ENCODE results near the gene MBD1.

Gene MBD1

DNA sequence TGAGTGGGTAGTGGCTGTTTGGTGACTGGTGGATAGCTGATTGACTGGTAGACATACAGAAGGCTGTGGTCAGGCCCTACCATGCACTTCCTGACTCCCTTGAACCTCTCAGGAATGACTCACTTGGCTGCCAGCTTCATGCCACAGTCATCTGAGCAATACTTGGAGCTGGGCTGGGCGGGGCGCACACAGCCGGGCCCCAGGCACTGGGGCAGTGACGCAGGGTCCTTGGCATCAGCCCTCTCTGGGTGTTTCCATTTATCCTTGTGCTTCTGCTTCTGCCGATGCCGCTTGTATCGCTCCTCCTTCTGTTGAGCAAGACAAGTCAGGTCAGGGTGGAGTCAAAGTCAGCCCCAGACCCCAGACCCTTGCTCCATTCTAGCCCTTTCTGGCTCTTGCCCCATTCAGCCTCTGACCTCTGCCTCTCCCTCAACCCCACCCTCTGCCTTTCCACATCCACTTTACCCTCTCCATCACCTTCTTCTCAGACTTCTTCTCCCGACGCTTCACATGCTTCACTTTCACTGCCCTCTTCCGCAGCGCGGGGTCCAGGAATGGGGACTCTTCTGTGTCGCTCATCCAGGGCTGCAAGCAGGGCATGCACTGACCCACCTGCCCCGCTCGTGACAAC, 3.0 kb upstream of the MBD1 start:
- TF ChIP-seq, protein P1, sequence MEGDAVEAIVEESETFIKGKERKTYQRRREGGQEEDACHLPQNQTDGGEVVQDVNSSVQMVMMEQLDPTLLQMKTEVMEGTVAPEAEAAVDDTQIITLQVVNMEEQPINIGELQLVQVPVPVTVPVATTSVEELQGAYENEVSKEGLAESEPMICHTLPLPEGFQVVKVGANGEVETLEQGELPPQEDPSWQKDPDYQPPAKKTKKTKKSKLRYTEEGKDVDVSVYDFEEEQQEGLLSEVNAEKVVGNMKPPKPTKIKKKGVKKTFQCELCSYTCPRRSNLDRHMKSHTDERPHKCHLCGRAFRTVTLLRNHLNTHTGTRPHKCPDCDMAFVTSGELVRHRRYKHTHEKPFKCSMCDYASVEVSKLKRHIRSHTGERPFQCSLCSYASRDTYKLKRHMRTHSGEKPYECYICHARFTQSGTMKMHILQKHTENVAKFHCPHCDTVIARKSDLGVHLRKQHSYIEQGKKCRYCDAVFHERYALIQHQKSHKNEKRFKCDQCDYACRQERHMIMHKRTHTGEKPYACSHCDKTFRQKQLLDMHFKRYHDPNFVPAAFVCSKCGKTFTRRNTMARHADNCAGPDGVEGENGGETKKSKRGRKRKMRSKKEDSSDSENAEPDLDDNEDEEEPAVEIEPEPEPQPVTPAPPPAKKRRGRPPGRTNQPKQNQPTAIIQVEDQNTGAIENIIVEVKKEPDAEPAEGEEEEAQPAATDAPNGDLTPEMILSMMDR (IDR thresholded peaks at IDR 0.05; ENCODE audit: low read depth, low read length) = no peak
- no peak for DNase-seq (ENCODE audit: extremely low read depth, low read depth)

DNA sequence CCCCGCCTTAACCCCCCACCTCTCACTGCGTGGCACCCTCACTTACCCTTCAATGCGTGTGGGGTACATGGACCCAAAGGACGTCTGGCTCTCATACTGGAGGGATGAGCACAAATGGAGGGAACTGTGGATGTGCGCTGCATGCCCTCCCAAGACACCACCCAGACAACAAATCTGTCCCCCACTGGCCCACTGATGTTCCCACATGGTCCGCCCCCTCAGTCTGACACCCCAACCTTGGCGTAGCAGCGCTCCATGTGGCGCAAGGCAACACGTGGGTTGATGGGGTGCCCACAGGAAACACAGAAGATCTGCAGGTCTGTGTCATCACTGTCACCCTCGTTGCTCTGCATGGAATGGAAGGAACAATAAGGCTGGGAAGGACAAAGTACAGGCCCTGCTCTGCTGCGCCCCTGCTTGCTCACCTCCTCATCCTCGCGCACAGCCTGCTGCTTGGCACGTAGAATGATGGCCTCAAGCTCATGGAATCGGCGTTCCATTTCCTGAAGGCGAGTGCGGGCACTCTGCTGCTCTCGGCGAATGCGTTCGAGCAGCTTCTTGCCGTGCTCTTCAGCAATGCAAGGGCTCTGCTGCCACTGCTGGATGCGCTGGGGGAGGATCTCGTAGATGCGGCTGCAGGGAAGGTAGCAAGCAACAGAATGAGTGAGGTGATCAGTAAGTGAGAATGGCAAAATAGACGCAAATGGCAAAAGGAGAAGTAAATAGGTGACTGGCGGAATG, 2.3 kb upstream of the MBD1 start:
- TF ChIP-seq, protein P1 (IDR thresholded peaks at IDR 0.05; ENCODE audit: low read depth, low read length) = no peak
- DNase-seq (ENCODE audit: extremely low read depth, low read depth) = no peak

DNA sequence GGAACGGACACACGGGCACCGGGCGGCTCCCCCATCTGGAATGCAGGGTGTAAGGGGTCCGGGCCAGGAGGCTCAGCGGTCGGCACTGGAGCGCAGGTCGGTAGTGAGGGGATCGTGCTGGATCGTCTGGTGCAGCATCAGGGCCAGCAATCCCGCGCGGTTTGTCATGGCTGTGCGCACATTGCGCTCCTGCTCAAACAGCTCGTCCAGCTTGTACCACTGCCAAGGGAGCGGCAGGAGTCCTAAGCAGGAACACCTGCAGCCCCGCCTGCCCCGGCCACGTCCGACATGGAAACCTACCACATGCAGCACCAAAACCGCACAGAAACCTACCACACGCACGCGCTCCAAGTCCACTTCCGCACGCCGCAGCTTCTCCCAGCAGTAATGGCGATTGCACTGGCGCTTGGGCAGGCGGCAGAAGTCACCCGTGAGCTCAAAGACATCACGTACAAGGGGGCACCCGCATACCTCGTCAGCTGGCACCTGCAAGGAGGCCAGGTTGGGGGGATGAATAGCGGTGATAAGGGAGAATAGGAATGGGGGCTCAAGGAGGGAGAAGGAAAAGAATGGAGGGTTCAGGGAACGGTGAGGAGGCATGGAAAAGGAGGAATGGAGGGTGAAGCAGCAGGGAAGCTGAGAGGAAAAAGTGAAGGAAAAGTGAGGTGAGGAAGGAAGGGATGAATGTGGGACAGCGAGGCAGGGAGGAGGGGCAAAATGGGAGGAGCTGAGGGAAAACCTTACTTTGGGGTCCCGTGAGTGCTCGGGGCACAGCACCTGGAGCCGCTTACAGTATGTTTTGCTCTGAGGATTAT, 1.4 kb upstream of the MBD1 start:
- TF ChIP-seq, protein P1 (IDR thresholded peaks at IDR 0.05; ENCODE audit: low read depth, low read length) = no peak
- no peak for DNase-seq (ENCODE audit: extremely low read depth, low read depth)

DNA sequence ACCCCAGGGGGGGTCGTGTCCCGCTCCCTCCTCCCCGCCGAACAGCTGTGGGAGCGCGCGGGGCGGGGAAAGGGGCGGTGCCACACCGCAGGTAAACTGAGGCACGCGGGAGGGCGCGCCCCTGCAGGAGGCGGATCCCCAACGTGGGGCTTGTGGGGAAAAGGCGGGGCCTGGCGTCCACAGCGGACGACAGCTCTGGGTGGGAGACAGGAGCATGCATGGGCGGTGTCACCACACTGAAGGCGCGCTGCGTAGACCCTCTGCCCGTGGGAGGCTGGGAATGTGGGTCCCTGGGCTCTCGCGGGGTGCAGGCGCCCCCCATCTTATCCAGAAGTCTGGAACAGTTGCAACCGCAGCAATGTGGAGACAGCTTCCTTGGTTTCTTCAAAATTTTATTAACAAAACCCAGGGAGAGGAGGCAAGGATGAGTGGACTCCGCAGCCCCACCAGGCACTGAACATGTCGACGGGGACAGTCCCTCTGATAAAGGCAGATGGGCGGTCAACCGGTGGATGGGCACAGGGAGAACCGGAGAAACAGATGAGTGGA, 723 bp upstream of the MBD1 start:
- TF ChIP-seq, protein P1 (IDR thresholded peaks at IDR 0.05; ENCODE audit: low read depth, low read length) = no peak
- DNase-seq (ENCODE audit: extremely low read depth, low read depth) = no peak

DNA sequence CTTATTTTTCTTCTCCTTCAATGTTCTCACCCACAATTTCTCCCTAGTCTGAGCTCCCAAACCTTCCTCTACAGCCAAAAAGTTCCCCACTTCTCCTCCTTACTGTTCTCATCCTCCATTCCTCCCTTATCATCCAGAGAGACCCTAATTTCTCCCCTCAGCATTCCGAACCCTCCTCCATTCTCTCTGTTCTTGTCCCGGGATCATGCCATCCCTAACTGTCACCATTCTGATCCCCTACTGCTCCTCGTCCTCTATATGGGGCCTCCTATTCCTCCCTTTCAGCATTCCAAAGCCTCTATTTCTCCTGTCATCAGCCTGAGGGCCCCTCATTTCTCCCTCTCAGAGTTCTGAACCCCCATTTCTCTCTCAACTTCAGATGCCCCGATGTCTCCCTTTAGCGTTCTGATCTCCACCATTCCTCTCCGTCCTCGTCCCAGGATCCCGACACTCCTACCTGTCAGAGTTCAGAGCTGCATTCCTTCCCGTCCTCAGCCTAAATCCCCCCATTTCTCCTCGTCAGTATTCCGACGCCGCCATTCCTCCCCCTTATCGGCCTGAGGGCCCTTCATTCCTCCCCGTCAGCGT, 522 bp downstream of the MBD1 start:
- DNase-seq (ENCODE audit: extremely low read depth, low read depth) = no peak
- TF ChIP-seq, protein P1 (IDR thresholded peaks at IDR 0.05; ENCODE audit: low read depth, low read length) = no peak

DNA sequence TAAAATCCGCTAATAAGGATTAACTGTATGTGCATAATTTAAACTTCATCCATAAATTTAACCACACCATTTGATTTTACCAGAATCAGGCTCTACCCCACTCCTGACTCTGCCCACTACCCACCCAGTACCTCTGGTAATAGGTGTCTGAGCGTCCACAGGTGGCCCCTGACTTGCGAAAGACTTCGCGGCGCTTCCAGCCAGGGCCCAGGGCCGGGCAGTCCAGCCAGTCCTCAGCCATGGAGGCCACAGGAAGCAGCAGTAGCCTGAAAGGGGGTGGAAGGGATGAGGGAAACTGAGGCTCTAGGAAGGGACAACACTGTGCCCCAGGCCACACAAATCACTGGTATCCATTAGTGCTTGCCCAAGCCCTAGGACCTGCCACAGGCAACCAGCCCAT, 1.6 kb downstream of the MBD1 start:
- no peak for DNase-seq (ENCODE audit: extremely low read depth, low read depth)
- TF ChIP-seq, protein P1 (IDR thresholded peaks at IDR 0.05; ENCODE audit: low read depth, low read length) = no peak

All from AG09319 (cell line).